Measurements from ENCODE around the gene GMPS. TPM values are rescaled to one million over a fixed set of nuclear protein-coding genes. Genes with fewer than 3 reads are reported as not detected.
"Not testable (repeated sequence)": the region's sequence is repeated elsewhere in the genome, so short reads cannot be mapped to it uniquely, and the experiment has no call there.

Gene GMPS
- polyA plus RNA-seq, 1 of the 3 experiments (the other 2 are of a cell fraction) = 13.4 TPM

GRCh38 chr3:155958676-155959075 lies 88.2 kb downstream of the GMPS start:
- ChIA-PET CTCF (no interaction called here), POLR2A (no interaction called here)
- no peak for DNase-seq
- H3F3A ChIP-seq (replicated peaks; ENCODE audit: insufficient read depth) = peaks cover 6% of the 10 kb centered on the region
- no peak for TF ChIP-seq RXRA (IDR thresholded peaks at IDR 0.05; ENCODE audit: borderline replicate concordance, low read depth)
- no peak for TF ChIP-seq TCF12 (IDR thresholded peaks at IDR 0.05)
- no peak for TF ChIP-seq NFIC (IDR thresholded peaks at IDR 0.05; ENCODE audit: borderline replicate concordance)
- TF ChIP-seq FOXJ3 (CRISPR knock-in tag; IDR thresholded peaks at IDR 0.05) = no peak
- TF ChIP-seq GATA2 (CRISPR knock-in tag; IDR thresholded peaks at IDR 0.05) = no peak
- no peak for TF ChIP-seq GABPA (IDR thresholded peaks at IDR 0.05; ENCODE audit: low read depth)
- no peak for TF ChIP-seq MXI1 (IDR thresholded peaks at IDR 0.05; ENCODE audit: low read depth, low read length)
- no peak for TF ChIP-seq SIN3A (IDR thresholded peaks at IDR 0.05; ENCODE audit: borderline replicate concordance, low read depth, low read length)
- no peak for TF ChIP-seq EZH2phosphoT487 (IDR thresholded peaks at IDR 0.05; ENCODE audit: borderline replicate concordance, low read depth)
- TF ChIP-seq JUND (IDR thresholded peaks at IDR 0.05) = no peak
- no peak for TF ChIP-seq RCOR1 (IDR thresholded peaks at IDR 0.05; ENCODE audit: low read length)
- TF ChIP-seq FOXM1 (IDR thresholded peaks at IDR 0.05; ENCODE audit: low read depth) = no peak
- TF ChIP-seq EP300 (IDR thresholded peaks at IDR 0.05; ENCODE audit: borderline replicate concordance in 1 of 2, low read depth in 1 of 2, low read length in 1 of 2) = no peak
- TF ChIP-seq FOSL2 (IDR thresholded peaks at IDR 0.05; ENCODE audit: borderline replicate concordance, low read depth) = no peak
- no peak for TF ChIP-seq TEAD4 (IDR thresholded peaks at IDR 0.05; ENCODE audit: borderline replicate concordance, insufficient read depth)
- no peak for TF ChIP-seq SMC3 (IDR thresholded peaks at IDR 0.05; ENCODE audit: low read depth, low read length)
- H4K20me1 ChIP-seq (ENCODE audit: insufficient read depth) = no peaks in the 10 kb centered on the region
- no peaks in the 10 kb centered on the region for H3K9me2 ChIP-seq
- no peak overlapping the region for H3K4me2 ChIP-seq
- no peaks in the 10 kb centered on the region; a peak in 1 of 4 replicates for H3K4me1 ChIP-seq (ENCODE audit: control insufficient read depth in 1 of 2, insufficient read depth in 2 of 2, low read depth in 1 of 2, low read length in 1 of 2)
- H3K36me3 ChIP-seq (replicated peaks in 1 of 2; ENCODE audit: control insufficient read depth in 1 of 2, insufficient read depth in 2 of 2, low read length in 1 of 2) = no peaks in the 10 kb centered on the region
- H3K9ac ChIP-seq = no peak overlapping the region
- H3K27ac ChIP-seq (ENCODE audit: low read depth in 2 of 2, low read length in 1 of 2) = no peak overlapping the region
- no peaks in the 10 kb centered on the region for H3K9me3 ChIP-seq
- no peak overlapping the region for H3K4me3 ChIP-seq (ENCODE audit: low read depth in 2 of 2, low read length in 1 of 2)
- 87% methylated on average over 3 of the region's 3 CpGs for WGBS (ENCODE audit: low lambda C conversion rate)
- H2AFZ ChIP-seq (ENCODE audit: low read depth) = no peak overlapping the region
- no peaks in the 10 kb centered on the region for H3K27me3 ChIP-seq (ENCODE audit: insufficient read depth)
- H3K79me2 ChIP-seq (ENCODE audit: insufficient read depth) = no peaks in the 10 kb centered on the region

- TF ChIP-seq TAF1 (IDR thresholded peaks at IDR 0.05; ENCODE audit: borderline replicate concordance, low read depth, low read length) = no peak
- no peak for TF ChIP-seq FOXJ3 (CRISPR knock-in tag; IDR thresholded peaks at IDR 0.05)
- TF ChIP-seq POLR2AphosphoS5 (IDR thresholded peaks at IDR 0.05; ENCODE audit: low read depth, low read length) = no peak
- TF ChIP-seq PBX3 (IDR thresholded peaks at IDR 0.05) = no peak
- no peak for TF ChIP-seq EZH2phosphoT487 (IDR thresholded peaks at IDR 0.05; ENCODE audit: borderline replicate concordance, low read depth)
- no peak for TF ChIP-seq NFIC (IDR thresholded peaks at IDR 0.05; ENCODE audit: borderline replicate concordance)
- no peak overlapping the region for H3K9ac ChIP-seq
- H3K9me3 ChIP-seq = no peaks in the 10 kb centered on the region
- CTCF ChIA-PET = interaction anchor here (1.0 to 1.1 kb wide), 2 partner anchors 13 to 18 kb away, joined by 3 read pairs; no protein-coding TSS in a partner anchor
- H2AFZ ChIP-seq (ENCODE audit: low read depth) = no peak overlapping the region
- no peaks in the 10 kb centered on the region for H3K27me3 ChIP-seq (ENCODE audit: insufficient read depth)
- no peak overlapping the region for H3K4me2 ChIP-seq
- no peaks in the 10 kb centered on the region for H4K20me1 ChIP-seq (ENCODE audit: insufficient read depth)
- no peaks in the 10 kb centered on the region for H3K79me2 ChIP-seq (ENCODE audit: insufficient read depth)
- 96% methylated on average over 8 of the region's 8 CpGs for WGBS (ENCODE audit: low lambda C conversion rate)
- H3K4me1 ChIP-seq (ENCODE audit: control insufficient read depth in 1 of 2, insufficient read depth in 2 of 2, low read depth in 1 of 2, low read length in 1 of 2) = no peaks in the 10 kb centered on the region; a peak in 1 of 4 replicates
- POLR2A ChIA-PET = no interaction called here
- H3K9me2 ChIP-seq = no peaks in the 10 kb centered on the region
- no peak for DNase-seq
- H3F3A ChIP-seq (replicated peaks; ENCODE audit: insufficient read depth) = peaks cover 6% of the 10 kb centered on the region
- no peaks in the 10 kb centered on the region for H3K36me3 ChIP-seq (replicated peaks in 1 of 2; ENCODE audit: control insufficient read depth in 1 of 2, insufficient read depth in 2 of 2, low read length in 1 of 2)
- no peak overlapping the region for H3K27ac ChIP-seq (ENCODE audit: low read depth in 2 of 2, low read length in 1 of 2)
- no peak overlapping the region for H3K4me3 ChIP-seq (ENCODE audit: low read depth in 2 of 2, low read length in 1 of 2)
Measured at GRCh38 chr3:155960060-155960459, 89.6 kb downstream of the GMPS start.

GRCh38 chr3:155961044-155961443 lies 90.6 kb downstream of the GMPS start:
- H3K27me3 ChIP-seq (ENCODE audit: insufficient read depth); H3K27ac ChIP-seq (ENCODE audit: low read depth in 2 of 2, low read length in 1 of 2); H3K79me2 ChIP-seq (ENCODE audit: insufficient read depth); DNase-seq; H3K4me1 ChIP-seq (ENCODE audit: control insufficient read depth in 1 of 2, insufficient read depth in 2 of 2, low read depth in 1 of 2, low read length in 1 of 2); H3K4me2 ChIP-seq; H3K9me3 ChIP-seq; H4K20me1 ChIP-seq (ENCODE audit: insufficient read depth); POLR2A ChIA-PET; H2AFZ ChIP-seq (ENCODE audit: low read depth); H3K4me3 ChIP-seq (ENCODE audit: low read depth in 2 of 2, low read length in 1 of 2); CTCF ChIA-PET; H3K9me2 ChIP-seq; H3F3A ChIP-seq (replicated peaks; ENCODE audit: insufficient read depth); H3K36me3 ChIP-seq (replicated peaks in 1 of 2; ENCODE audit: control insufficient read depth in 1 of 2, insufficient read depth in 2 of 2, low read length in 1 of 2); H3K9ac ChIP-seq: not testable (repeated sequence)
- WGBS (ENCODE audit: low lambda C conversion rate) = 83% methylated on average over 5 of the region's 5 CpGs

All from SK-N-SH (cell line).